GM19025 (cell line): ENCODE results near the gene C10orf105.

Source experiments
- ATAC-seq: cut with Tn5 transposase; IDR thresholded peaks from one replicate; pipeline ENCODE4 v1.9.1; 2021; ENCODE audit warnings: mild to moderate bottlenecking, low read depth, moderate library complexity; ENCODE audit not compliant: unreplicated experiment

Gene C10orf105

GRCh38 chr10:71718165-71718698 is 1.3 kb downstream of the C10orf105 start:
- ATAC-seq, result no peak

GRCh38 chr10:71717551-71717951 is 2.0 kb downstream of the C10orf105 start:
- no peak for ATAC-seq

- no peak for ATAC-seq
Observed at GRCh38 chr10:71717056-71717455, 2.5 kb downstream of the C10orf105 start.

DNA sequence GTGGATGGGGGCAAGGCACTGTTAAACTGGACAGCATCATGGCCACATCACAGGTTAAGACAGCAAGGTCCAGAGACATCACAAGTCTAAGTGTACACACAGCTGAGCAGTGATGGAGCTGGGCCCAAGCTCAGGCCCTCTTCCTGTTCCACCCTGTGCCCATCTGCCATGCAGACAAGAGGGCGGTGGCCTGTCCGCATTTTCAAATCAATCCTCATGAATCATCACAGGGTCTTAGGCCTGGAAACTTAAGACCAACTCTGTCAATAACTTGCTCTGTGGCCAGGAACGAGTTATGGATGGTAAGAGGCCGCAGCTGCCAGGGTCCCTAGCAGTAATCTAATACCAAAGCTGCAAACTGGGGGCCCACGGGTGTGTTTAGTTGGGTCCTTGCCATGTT is 3.2 kb downstream of the C10orf105 start:
- no peak for ATAC-seq

DNA sequence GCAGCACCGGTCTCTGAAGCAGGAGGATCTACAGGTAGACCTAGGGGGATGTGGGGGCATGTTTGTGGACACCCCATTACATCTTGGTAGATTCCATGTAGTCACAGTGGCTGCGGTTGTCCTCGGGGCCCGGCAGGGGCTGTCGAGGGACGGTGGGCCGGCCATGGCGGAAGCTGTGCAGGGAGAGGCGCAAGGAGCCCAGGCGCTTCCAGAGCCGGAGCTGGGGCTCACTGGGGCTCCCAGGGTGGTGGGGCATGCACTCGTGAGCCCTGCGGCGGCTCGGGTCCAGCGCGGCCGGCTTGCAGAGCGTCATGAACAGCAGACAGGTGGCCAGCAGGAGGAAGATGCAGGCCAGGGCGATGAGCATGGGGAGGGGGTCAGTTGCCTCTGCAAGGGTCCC is 3.7 kb downstream of the C10orf105 start:
- ATAC-seq, result no peak

DNA sequence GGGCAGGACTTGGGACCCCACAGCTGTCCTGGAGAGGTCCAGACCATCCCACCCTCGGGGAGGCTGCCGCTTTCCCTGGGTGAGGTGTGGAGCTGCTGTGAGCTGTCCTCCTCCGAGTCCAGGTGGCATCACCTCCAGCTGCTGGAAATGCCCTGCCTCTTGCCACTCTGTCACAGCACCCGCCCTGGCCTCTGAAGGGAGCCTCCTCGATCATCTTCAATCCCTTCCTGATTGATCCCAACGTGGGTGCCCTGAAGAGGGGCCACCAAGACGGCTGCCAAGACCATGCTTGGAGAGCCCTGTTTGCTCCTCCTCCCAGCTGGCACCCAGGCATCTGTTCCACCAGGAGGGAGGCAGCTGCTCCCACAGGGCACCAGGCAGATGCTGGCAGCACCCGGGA is 4.6 kb downstream of the C10orf105 start:
- no peak for ATAC-seq

GRCh38 chr10:71714592-71714991 is 5.0 kb downstream of the C10orf105 start:
- no peak for ATAC-seq

GRCh38 chr10:71714031-71714410 is 5.6 kb downstream of the C10orf105 start:
- ATAC-seq, result no peak

DNA sequence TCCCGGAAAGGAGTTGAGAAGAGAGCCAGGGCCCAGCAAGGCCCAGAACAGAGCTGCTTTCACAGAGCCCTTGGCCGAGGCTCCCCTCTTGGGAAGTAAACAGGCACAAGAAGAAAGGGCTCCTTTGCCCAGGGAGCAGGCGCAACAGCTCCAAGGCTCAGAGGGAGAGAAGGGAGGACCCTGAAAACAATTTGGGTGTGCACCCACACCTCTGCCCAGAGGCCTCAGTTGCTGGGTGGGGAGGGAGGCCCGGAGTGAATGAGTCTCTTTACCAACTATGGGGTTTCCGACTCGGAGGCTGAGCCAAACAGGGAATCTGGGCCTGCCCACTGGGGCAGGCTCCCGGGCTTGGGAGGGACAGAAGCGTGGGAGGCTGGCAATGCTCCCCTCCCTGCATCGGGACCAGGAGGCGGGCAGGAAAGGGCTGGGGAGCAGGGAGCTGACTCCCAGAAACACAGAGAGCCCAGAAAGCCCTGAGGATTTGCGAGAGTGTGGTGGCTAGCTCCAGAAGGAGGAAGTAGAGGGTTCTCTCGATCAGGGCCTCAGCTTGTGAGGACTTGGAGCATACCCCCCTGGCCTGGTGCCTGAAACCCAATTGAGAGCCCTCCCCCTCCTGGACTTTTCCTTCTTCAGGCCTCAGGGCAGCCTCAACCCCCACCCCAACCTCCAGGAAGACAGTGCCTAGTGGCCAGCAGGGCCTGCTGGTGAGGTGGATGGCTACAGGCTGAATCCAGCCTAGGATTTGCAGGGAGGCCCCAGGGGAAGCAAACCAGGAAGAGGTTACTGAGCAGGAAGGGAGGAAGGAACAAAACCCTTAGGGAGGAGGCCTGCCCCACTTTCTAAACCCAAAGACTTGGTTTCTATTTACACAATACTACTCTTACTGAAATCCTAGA is 6.2 kb downstream of the C10orf105 start:
- no peak for ATAC-seq

DNA sequence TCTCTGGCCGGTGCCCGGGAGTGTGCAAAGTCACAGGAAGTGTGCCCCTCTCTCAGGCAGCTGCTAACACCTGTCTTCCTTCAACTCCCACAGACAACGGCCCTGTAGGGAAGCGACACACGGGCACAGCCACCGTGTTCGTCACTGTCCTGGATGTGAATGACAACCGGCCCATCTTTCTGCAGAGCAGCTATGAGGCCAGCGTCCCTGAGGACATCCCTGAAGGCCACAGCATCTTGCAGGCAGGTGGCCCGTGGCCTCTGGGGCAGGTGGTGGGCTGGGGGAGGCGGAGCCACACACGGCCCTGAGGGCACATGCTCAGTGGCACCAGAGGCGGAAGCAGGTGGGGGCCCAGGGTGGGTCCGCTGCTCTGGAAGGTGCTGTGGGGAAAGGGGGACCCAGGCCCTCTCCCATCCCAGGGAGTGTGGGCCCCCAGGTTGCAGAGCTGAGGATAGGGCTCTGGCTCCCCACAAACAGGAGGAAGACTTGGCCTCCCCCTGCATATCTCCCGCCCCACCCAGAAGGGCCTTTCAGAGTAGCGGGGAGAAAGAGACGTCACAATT is 6.9 kb downstream of the C10orf105 start:
- no peak for ATAC-seq

GRCh38 chr10:71712170-71712569 is 7.4 kb downstream of the C10orf105 start:
- no peak for ATAC-seq

DNA sequence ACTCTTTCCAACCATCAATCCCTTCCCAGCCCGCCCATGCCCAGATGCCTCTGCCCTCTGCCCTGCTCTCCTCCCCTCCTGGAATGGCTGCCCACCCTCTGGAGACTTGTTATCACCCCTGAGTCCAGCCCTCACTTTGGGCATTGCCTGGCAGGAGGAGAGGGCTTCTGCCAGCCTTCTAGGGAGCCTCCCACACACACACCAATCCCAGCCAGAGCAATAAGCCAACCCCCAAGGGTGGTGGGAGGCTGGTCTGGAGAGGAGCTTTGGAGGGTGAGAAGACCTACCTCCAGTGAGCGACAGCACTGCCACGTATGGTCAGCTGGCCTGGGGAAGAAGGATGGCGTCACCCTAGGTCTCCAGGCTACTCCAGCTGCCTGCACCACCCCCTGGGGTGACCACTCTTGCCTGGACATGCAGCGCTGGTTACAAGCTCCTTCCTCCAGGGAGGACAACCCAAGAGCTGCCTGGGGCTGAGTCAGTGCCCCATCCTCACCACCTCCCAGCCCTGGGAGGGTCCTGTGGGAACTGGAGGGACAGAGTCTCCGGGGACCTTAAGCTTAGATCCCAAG is 8.4 kb downstream of the C10orf105 start:
- no peak for ATAC-seq

- ATAC-seq, result no peak
Observed at GRCh38 chr10:71710519-71710918, 9.1 kb downstream of the C10orf105 start.

DNA sequence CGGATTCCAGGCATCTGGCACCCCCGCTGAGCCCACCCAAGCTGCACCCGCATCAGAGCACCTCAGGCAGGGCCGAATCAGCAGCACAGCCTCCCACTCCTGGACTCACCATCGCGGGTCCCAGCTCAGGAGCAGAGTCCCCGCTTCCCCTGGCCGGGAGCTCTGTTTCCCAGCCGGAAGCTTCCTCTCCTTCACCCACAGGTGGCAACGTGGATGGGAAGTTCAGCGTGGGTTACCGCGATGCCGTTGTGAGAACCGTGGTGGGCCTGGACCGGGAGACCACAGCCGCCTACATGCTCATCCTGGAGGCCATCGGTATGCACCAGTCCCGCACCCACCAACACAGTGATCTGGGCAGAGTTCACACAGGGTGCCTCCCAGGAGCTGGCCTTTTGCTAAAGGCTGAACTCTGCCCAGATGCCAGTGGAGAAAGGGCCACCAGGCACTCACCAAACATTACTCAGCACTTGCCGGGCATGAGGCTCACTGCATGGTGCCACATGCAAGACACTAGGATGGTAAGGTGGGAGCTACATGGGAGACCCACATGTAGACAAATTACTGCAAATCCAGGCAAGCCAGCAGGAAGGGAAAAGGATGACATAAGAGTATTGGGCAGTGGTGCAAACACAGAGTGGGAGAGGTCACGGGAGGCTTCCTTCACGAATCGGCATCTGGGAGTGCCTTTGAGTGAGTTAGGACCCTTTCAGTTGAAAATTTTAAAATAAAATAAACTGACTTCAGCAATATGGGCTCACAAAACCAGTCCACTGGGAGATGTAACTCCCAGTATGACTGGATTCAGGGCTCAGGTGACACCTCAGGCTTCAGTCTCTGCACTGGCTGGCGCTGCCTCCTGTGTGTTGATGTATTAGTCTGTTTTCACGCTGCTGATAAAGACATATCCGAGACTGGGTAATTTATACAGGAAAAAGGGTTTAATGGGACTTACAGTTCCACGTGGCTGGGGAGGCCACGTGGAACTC is 10.4 kb downstream of the C10orf105 start:
- no peak for ATAC-seq

DNA sequence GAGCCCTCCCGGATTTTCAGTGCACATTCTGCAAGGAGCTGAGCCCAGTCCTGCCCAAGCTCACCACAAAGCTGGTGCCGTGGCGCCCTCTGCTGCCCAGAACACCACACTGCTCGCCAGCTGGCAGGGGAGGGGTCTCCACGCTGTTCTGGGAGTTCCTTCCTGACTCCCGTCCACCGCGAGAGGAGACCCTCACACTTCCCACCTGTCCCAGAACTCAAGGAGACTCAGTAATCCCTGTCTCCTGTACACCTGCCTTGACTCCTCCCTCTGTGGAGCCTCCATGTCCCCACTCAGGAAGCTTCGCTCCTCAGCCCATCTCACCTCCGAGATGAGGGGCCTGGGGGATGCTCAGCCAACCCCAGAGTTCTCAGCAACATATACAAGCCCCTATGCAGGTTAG is 11.3 kb downstream of the C10orf105 start:
- no peak for ATAC-seq

- ATAC-seq, result no peak
Observed at GRCh38 chr10:71707240-71707789, 12.3 kb downstream of the C10orf105 start.

GRCh38 chr10:71706216-71707121 is 13.1 kb downstream of the C10orf105 start:
- ATAC-seq, result no peak

- no peak for ATAC-seq
Observed at GRCh38 chr10:71705582-71705981, 14.0 kb downstream of the C10orf105 start.

- no peak for ATAC-seq
Observed at GRCh38 chr10:71704816-71705215, 14.8 kb downstream of the C10orf105 start.
